ENCODE data around the gene GRIK5.
A peak's percentile ranks its signal among the peaks of the same experiment; 100 is the strongest.

The GRIK5 gene

GRCh38 chr19:42113641-42114348 is 43.8 kb upstream of the GRIK5 start:
- TF ChIP-seq CTCF (IDR thresholded peaks at IDR 0.05; ENCODE audit: insufficient read depth, missing control alignments): peak; percentile 18
- DNase-seq (ENCODE audit: insufficient read length, low spot score): peak; percentile 67
- FAIRE-seq: peak; percentile 16

GRCh38 chr19:42111811-42112210 is 41.8 kb upstream of the GRIK5 start:
- no peak for TF ChIP-seq CTCF (IDR thresholded peaks at IDR 0.05; ENCODE audit: insufficient read depth, missing control alignments)
- FAIRE-seq (no peak), DNase-seq (ENCODE audit: insufficient read length, low spot score) (no peak)

GRCh38 chr19:42111384-42111783 is 41.4 kb upstream of the GRIK5 start:
- no peak for DNase-seq (ENCODE audit: insufficient read length, low spot score)
- TF ChIP-seq CTCF (IDR thresholded peaks at IDR 0.05; ENCODE audit: insufficient read depth, missing control alignments): no peak
- no peak for FAIRE-seq

GRCh38 chr19:42110658-42111057 is 40.7 kb upstream of the GRIK5 start:
- no peak for FAIRE-seq
- DNase-seq (ENCODE audit: insufficient read length, low spot score): no peak
- no peak for TF ChIP-seq CTCF (IDR thresholded peaks at IDR 0.05; ENCODE audit: insufficient read depth, missing control alignments)

GRCh38 chr19:42109896-42110295 is 39.9 kb upstream of the GRIK5 start:
- FAIRE-seq (no peak), DNase-seq (ENCODE audit: insufficient read length, low spot score) (no peak)
- TF ChIP-seq CTCF (IDR thresholded peaks at IDR 0.05; ENCODE audit: insufficient read depth, missing control alignments): no peak

- DNase-seq (ENCODE audit: insufficient read length, low spot score) (peak; percentile 64), FAIRE-seq (no peak)
- peak; percentile 100 for TF ChIP-seq CTCF (IDR thresholded peaks at IDR 0.05; ENCODE audit: insufficient read depth, missing control alignments)
These were observed 38.8 kb upstream of the GRIK5 start for GRCh38 chr19:42108527-42109389.

GRCh38 chr19:42105368-42105767 is 35.4 kb upstream of the GRIK5 start:
- no peak for FAIRE-seq
- no peak for TF ChIP-seq CTCF (IDR thresholded peaks at IDR 0.05; ENCODE audit: insufficient read depth, missing control alignments)
- DNase-seq (ENCODE audit: insufficient read length, low spot score): no peak
